K562 (cell line): ENCODE results near the gene CLCA2. TPM values are rescaled to one million over a fixed set of nuclear protein-coding genes. Genes with fewer than 3 reads are reported as not detected.

ENCODE experiments used
- CBX2 ChIP-seq: fragments of 200-600 bp; sonication (generic); IDR thresholded peaks from one replicate; pipeline ENCODE4 v1.6.1; 2012; ENCODE audit warnings: mild to moderate bottlenecking, low read length, inconsistent platforms; ENCODE audit not compliant: insufficient read depth, poor library complexity, severe bottlenecking
- CHD4 ChIP-seq: fragments of 200-600 bp; sonication (generic); IDR thresholded peaks from 3 replicates; pipeline ENCODE4 v1.6.1; 2012; ENCODE audit warnings: low read depth, mild to moderate bottlenecking, mixed read lengths, low read length, inconsistent platforms; ENCODE audit not compliant: insufficient read depth, insufficient replicate concordance, poor library complexity, severe bottlenecking
- CTCFL ChIP-seq: IDR thresholded peaks from 2 replicates; pipeline ENCODE4 v1.6.1; 2011; ENCODE audit warnings: borderline replicate concordance, low read depth, mild to moderate bottlenecking, moderate library complexity, low read length; ENCODE audit not compliant: insufficient read depth, poor library complexity, severe bottlenecking
- ELF1 ChIP-seq: fragments of 200-800 bp; sonication (Bioruptor generic); IDR thresholded peaks from 2 replicates; pipeline ENCODE4 v1.6.1; 2016; ENCODE audit warnings: missing genetic modification characterization, missing compliant biosample characterization
- JUND ChIP-seq, 2 experiments: IDR thresholded peaks; 2 replicates in 1 of 2; 3 replicates in 1 of 2; pipeline ENCODE4 v1.6.1; 2011; ENCODE audit warnings: borderline replicate concordance in 2 of 2, low read depth in 2 of 2, low read length in 2 of 2, improper control_type of control experiment in 1 of 2, missing biosample characterization in 1 of 2, missing genetic modification characterization in 1 of 2, missing genetic modification reagents in 1 of 2
- MGA ChIP-seq: fragments of 450-650 bp; IDR thresholded peaks from 2 replicates; pipeline ENCODE4 v1.6.1; 2016; ENCODE audit warnings: mild to moderate bottlenecking, moderate library complexity
- RCOR1 ChIP-seq, 2 experiments: IDR thresholded peaks; 2 replicates each; pipeline ENCODE4 v1.6.1; 2012; ENCODE audit warnings: low read depth in 2 of 2, low read length in 2 of 2, borderline replicate concordance in 1 of 2, improper control_type of control experiment in 1 of 2
- SMARCB1 ChIP-seq: IDR thresholded peaks from 2 replicates; pipeline ENCODE4 v1.6.1; 2011; ENCODE audit warnings: improper control_type of control experiment, low read depth; ENCODE audit not compliant: insufficient read length
- ZBTB49 ChIP-seq: sonication (generic); formaldehyde crosslinking; IDR thresholded peaks from 2 replicates; pipeline ENCODE4 v1.8.0; 2022; ENCODE audit warnings: missing genetic modification reagents, mild to moderate bottlenecking, borderline replicate concordance
- ZNF239 ChIP-seq: fragments of 250-450 bp; sonication (Bioruptor Pico); IDR thresholded peaks from 2 replicates; pipeline ENCODE4 v1.4.0; 2020; ENCODE audit warnings: mild to moderate bottlenecking
- polyA plus RNA-seq, 8 experiments: library from polyadenylated mRNA; depleted of rRNA in 4 of 8; stranded (reverse) in 5 of 8; unstranded in 3 of 8; fragments of >200 nt; fragmentation: Nextera tagmentation in 2 of 8; fragmentation: Illumina TruSeq in 1 of 8; extraction: Ambion mirVana in 2 of 8; extraction: Trizol in 1 of 8; gene quantifications; 2 replicates each; pipeline versions ENCODE4 v1.2.1 to v1.2.3, GENCODE V29; 2011 to 2014; ENCODE audit warnings: inconsistent platforms in 1 of 8, missing spikeins in 1 of 8
- total RNA-seq, 7 experiments: library from RNA; depleted of rRNA in 6 of 7; stranded (reverse); fragments of >200 nt in 6 of 7; fragmentation: Illumina TruSeq in 2 of 7; extraction: Trizol in 2 of 7; gene quantifications; 2 replicates each; pipeline versions ENCODE4 v1.2.1 to v1.2.3, GENCODE V29; 2011 to 2021; ENCODE audit warnings: low replicate concordance in 1 of 7

CLCA2 gene
- total and polyA plus RNA-seq, 9 of the 15 experiments (the other 6 are each of a cell fraction or from before 2014, with no cell fraction given), result 0.03 TPM; not detected in 8

- no peak for TF ChIP-seq MGA
- TF ChIP-seq CHD4, result no peak
- no peak for TF ChIP-seq CBX2
- no peak for TF ChIP-seq SMARCB1
- TF ChIP-seq JUND (IDR thresholded peaks at IDR 0.05; ENCODE audit: borderline replicate concordance, low read depth, low read length), result peak; percentile 12; the same call in 1 of the 2 replicates
- TF ChIP-seq JUND (tag; IDR thresholded peaks at IDR 0.05; ENCODE audit: borderline replicate concordance, low read depth, low read length), result no peak; the same call in 2 of the 3 replicates
- TF ChIP-seq CTCFL, result no peak
- TF ChIP-seq RCOR1 (IDR thresholded peaks at IDR 0.05; ENCODE audit: borderline replicate concordance in 1 of 2, low read depth in 2 of 2, low read length in 2 of 2), result peak in 1 of 2 experiments; percentile 82; a peak in 2 of 4 replicates
- TF ChIP-seq ZNF239 (CRISPR knock-in tag), result no peak
- no peak for TF ChIP-seq ZBTB49 (CRISPR knock-in tag)
- 0 out of 2 replicates have a peak, but pooled peaks have one; percentile 35 for TF ChIP-seq ELF1
These were observed 11.4 kb downstream of the CLCA2 start (continued) for GRCh38 chr1:86435327-86435726.
